ENCODE results near the gene SLC7A1. TPM values are rescaled to one million over a fixed set of nuclear protein-coding genes. Genes with fewer than 3 reads are reported as not detected.

SLC7A1 gene
- total RNA-seq, 1 experiment from 2014 or later: 45.4 TPM

- DNase-seq: no peak
- no peaks in the 10 kb centered on the region for H3K4me1 ChIP-seq (ENCODE audit: low read length)
- H3K9ac ChIP-seq (ENCODE audit: low read length): no peak overlapping the region
- H3K27me3 ChIP-seq (ENCODE audit: low read length): no peaks in the 10 kb centered on the region
- no peaks in the 10 kb centered on the region for H3K9me2 ChIP-seq (replicated peaks; ENCODE audit: insufficient read depth, low read length)
- H2AFZ ChIP-seq (ENCODE audit: low read length): no peak overlapping the region
- no peak overlapping the region for H3K4me2 ChIP-seq (ENCODE audit: low read depth, low read length, poor library complexity, severe bottlenecking)
- H3K9me3 ChIP-seq (ENCODE audit: low read length): no peaks in the 10 kb centered on the region
- no peak overlapping the region for H3K27ac ChIP-seq (ENCODE audit: low read length)
- peaks cover 20% of the 10 kb centered on the region for H3K79me2 ChIP-seq (ENCODE audit: low read length)
- no peak overlapping the region for H3K4me3 ChIP-seq (ENCODE audit: low read length)
- H4K20me1 ChIP-seq (ENCODE audit: insufficient read depth, low read depth, low read length): no peaks in the 10 kb centered on the region
- H3K36me3 ChIP-seq (ENCODE audit: insufficient read depth, low read length): peaks cover 26% of the 10 kb centered on the region; the same call in 1 of the 2 replicates
Measured at GRCh38 chr13:29529754-29530153, 65.7 kb downstream of the SLC7A1 start.

- Histone ChIP-seq H3K9ac (ENCODE audit: low read length) (no peak overlapping the region), H3K4me2 (ENCODE audit: low read depth, low read length, poor library complexity, severe bottlenecking) (no peak overlapping the region), H3K27ac (ENCODE audit: low read length) (no peak overlapping the region), H3K9me2 (replicated peaks; ENCODE audit: insufficient read depth, low read length) (no peaks in the 10 kb centered on the region), H3K27me3 (ENCODE audit: low read length) (no peaks in the 10 kb centered on the region), H3K4me3 (ENCODE audit: low read length) (no peak overlapping the region), H4K20me1 (ENCODE audit: insufficient read depth, low read depth, low read length) (no peaks in the 10 kb centered on the region), H3K79me2 (ENCODE audit: low read length) (peaks cover 11% of the 10 kb centered on the region), H3K36me3 (ENCODE audit: insufficient read depth, low read length) (peaks cover 23% of the 10 kb centered on the region; the same call in 1 of the 2 replicates), H3K9me3 (ENCODE audit: low read length) (no peaks in the 10 kb centered on the region), H3K4me1 (ENCODE audit: low read length) (no peaks in the 10 kb centered on the region), H2AFZ (ENCODE audit: low read length) (no peak overlapping the region)
- DNase-seq: no peak
Measured at GRCh38 chr13:29527916-29528315, 67.6 kb downstream of the SLC7A1 start.

GRCh38 chr13:29527511-29527910 lies 68.0 kb downstream of the SLC7A1 start:
- no peaks in the 10 kb centered on the region for H3K27me3 ChIP-seq (ENCODE audit: low read length)
- peaks cover 11% of the 10 kb centered on the region for H3K79me2 ChIP-seq (ENCODE audit: low read length)
- H3K4me1 ChIP-seq (ENCODE audit: low read length): no peaks in the 10 kb centered on the region
- no peaks in the 10 kb centered on the region for H3K9me3 ChIP-seq (ENCODE audit: low read length)
- no peak overlapping the region for H3K4me3 ChIP-seq (ENCODE audit: low read length)
- no peak overlapping the region for H3K9ac ChIP-seq (ENCODE audit: low read length)
- DNase-seq: no peak
- H3K27ac ChIP-seq (ENCODE audit: low read length): no peak overlapping the region
- H3K4me2 ChIP-seq (ENCODE audit: low read depth, low read length, poor library complexity, severe bottlenecking): no peak overlapping the region
- no peak overlapping the region for H2AFZ ChIP-seq (ENCODE audit: low read length)
- no peaks in the 10 kb centered on the region for H4K20me1 ChIP-seq (ENCODE audit: insufficient read depth, low read depth, low read length)
- H3K9me2 ChIP-seq (replicated peaks; ENCODE audit: insufficient read depth, low read length): no peaks in the 10 kb centered on the region
- peaks cover 26% of the 10 kb centered on the region; the same call in 1 of the 2 replicates for H3K36me3 ChIP-seq (ENCODE audit: insufficient read depth, low read length)

GRCh38 chr13:29526741-29527140 lies 68.7 kb downstream of the SLC7A1 start:
- Histone ChIP-seq H3K9me2 (replicated peaks; ENCODE audit: insufficient read depth, low read length) (no peaks in the 10 kb centered on the region), H2AFZ (ENCODE audit: low read length) (no peak overlapping the region), H3K4me1 (ENCODE audit: low read length) (no peaks in the 10 kb centered on the region), H3K36me3 (ENCODE audit: insufficient read depth, low read length) (peaks cover 31% of the 10 kb centered on the region; the same call in 1 of the 2 replicates), H3K4me3 (ENCODE audit: low read length) (no peak overlapping the region), H3K79me2 (ENCODE audit: low read length) (peaks cover 8% of the 10 kb centered on the region; the same call in 1 of the 2 replicates), H3K27me3 (ENCODE audit: low read length) (no peaks in the 10 kb centered on the region), H4K20me1 (ENCODE audit: insufficient read depth, low read depth, low read length) (no peaks in the 10 kb centered on the region), H3K27ac (ENCODE audit: low read length) (no peak overlapping the region), H3K9me3 (ENCODE audit: low read length) (no peaks in the 10 kb centered on the region), H3K4me2 (ENCODE audit: low read depth, low read length, poor library complexity, severe bottlenecking) (no peak overlapping the region), H3K9ac (ENCODE audit: low read length) (no peak overlapping the region)
- no peak for DNase-seq

GRCh38 chr13:29525757-29526156 lies 69.7 kb downstream of the SLC7A1 start:
- Histone ChIP-seq H3K4me2 (ENCODE audit: low read depth, low read length, poor library complexity, severe bottlenecking) (no peak overlapping the region), H3K4me3 (ENCODE audit: low read length) (no peak overlapping the region), H3K36me3 (ENCODE audit: insufficient read depth, low read length) (peaks cover 29% of the 10 kb centered on the region; the same call in 1 of the 2 replicates), H3K9me2 (replicated peaks; ENCODE audit: insufficient read depth, low read length) (no peaks in the 10 kb centered on the region), H3K79me2 (ENCODE audit: low read length) (peaks cover 6% of the 10 kb centered on the region; the same call in 1 of the 2 replicates), H3K4me1 (ENCODE audit: low read length) (no peaks in the 10 kb centered on the region), H3K9me3 (ENCODE audit: low read length) (no peaks in the 10 kb centered on the region), H2AFZ (ENCODE audit: low read length) (no peak overlapping the region), H3K27me3 (ENCODE audit: low read length) (no peaks in the 10 kb centered on the region), H4K20me1 (ENCODE audit: insufficient read depth, low read depth, low read length) (0 out of 2 replicates have a peak, but pooled peaks cover 2% of the 10 kb centered on the region), H3K9ac (ENCODE audit: low read length) (no peak overlapping the region), H3K27ac (ENCODE audit: low read length) (no peak overlapping the region)
- DNase-seq: no peak

GRCh38 chr13:29524641-29525040 lies 70.8 kb downstream of the SLC7A1 start:
- DNase-seq: no peak
- Histone ChIP-seq H3K4me3 (ENCODE audit: low read length) (no peak overlapping the region), H3K27me3 (ENCODE audit: low read length) (no peaks in the 10 kb centered on the region), H3K9ac (ENCODE audit: low read length) (no peak overlapping the region), H3K4me2 (ENCODE audit: low read depth, low read length, poor library complexity, severe bottlenecking) (no peak overlapping the region), H3K9me2 (replicated peaks; ENCODE audit: insufficient read depth, low read length) (no peaks in the 10 kb centered on the region), H3K36me3 (ENCODE audit: insufficient read depth, low read length) (peaks cover 29% of the 10 kb centered on the region), H3K79me2 (ENCODE audit: low read length) (peaks cover 6% of the 10 kb centered on the region; the same call in 1 of the 2 replicates), H2AFZ (ENCODE audit: low read length) (no peak overlapping the region), H3K4me1 (ENCODE audit: low read length) (no peaks in the 10 kb centered on the region), H4K20me1 (ENCODE audit: insufficient read depth, low read depth, low read length) (0 out of 2 replicates have a peak, but pooled peaks cover 5% of the 10 kb centered on the region), H3K9me3 (ENCODE audit: low read length) (no peaks in the 10 kb centered on the region), H3K27ac (ENCODE audit: low read length) (no peak overlapping the region)

- H3K4me3 ChIP-seq (ENCODE audit: low read length): no peak overlapping the region
- DNase-seq: no peak
- H3K9me2 ChIP-seq (replicated peaks; ENCODE audit: insufficient read depth, low read length): no peaks in the 10 kb centered on the region
- H3K4me2 ChIP-seq (ENCODE audit: low read depth, low read length, poor library complexity, severe bottlenecking): no peak overlapping the region
- no peak overlapping the region for H3K27ac ChIP-seq (ENCODE audit: low read length)
- peaks cover 26% of the 10 kb centered on the region for H3K36me3 ChIP-seq (ENCODE audit: insufficient read depth, low read length)
- H3K79me2 ChIP-seq (ENCODE audit: low read length): peaks cover 6% of the 10 kb centered on the region; the same call in 1 of the 2 replicates
- H2AFZ ChIP-seq (ENCODE audit: low read length): no peak overlapping the region
- no peaks in the 10 kb centered on the region for H3K4me1 ChIP-seq (ENCODE audit: low read length)
- H3K9ac ChIP-seq (ENCODE audit: low read length): no peak overlapping the region
- no peaks in the 10 kb centered on the region for H3K9me3 ChIP-seq (ENCODE audit: low read length)
- H4K20me1 ChIP-seq (ENCODE audit: insufficient read depth, low read depth, low read length): 0 out of 2 replicates have a peak, but pooled peaks cover 5% of the 10 kb centered on the region
- H3K27me3 ChIP-seq (ENCODE audit: low read length): no peaks in the 10 kb centered on the region
Measured at GRCh38 chr13:29524176-29524575, 71.3 kb downstream of the SLC7A1 start.

- DNase-seq: no peak
- Histone ChIP-seq H3K79me2 (ENCODE audit: low read length) (peaks cover 6% of the 10 kb centered on the region; the same call in 1 of the 2 replicates), H4K20me1 (ENCODE audit: insufficient read depth, low read depth, low read length) (0 out of 2 replicates have a peak, but pooled peaks cover 5% of the 10 kb centered on the region), H3K27me3 (ENCODE audit: low read length) (no peaks in the 10 kb centered on the region), H3K9me2 (replicated peaks; ENCODE audit: insufficient read depth, low read length) (no peaks in the 10 kb centered on the region), H3K9ac (ENCODE audit: low read length) (no peak overlapping the region), H3K36me3 (ENCODE audit: insufficient read depth, low read length) (peaks cover 22% of the 10 kb centered on the region), H3K4me2 (ENCODE audit: low read depth, low read length, poor library complexity, severe bottlenecking) (no peak overlapping the region), H3K4me3 (ENCODE audit: low read length) (no peak overlapping the region), H3K27ac (ENCODE audit: low read length) (no peak overlapping the region), H3K9me3 (ENCODE audit: low read length) (no peaks in the 10 kb centered on the region), H3K4me1 (ENCODE audit: low read length) (no peaks in the 10 kb centered on the region), H2AFZ (ENCODE audit: low read length) (no peak overlapping the region)
Measured at GRCh38 chr13:29523199-29523961, 72.1 kb downstream of the SLC7A1 start.

All from Karpas-422 (cell line).